CD14-positive monocyte (primary cell): Measurements from ENCODE around the gene ABCB4. TPM values are rescaled to one million over a fixed set of nuclear protein-coding genes. Genes with fewer than 3 reads are reported as not detected.

Source experiments
- DNase-seq, 3 donors: peaks; one replicate each; pipeline ENCODE4 v3.0.0-alpha.2; 2011 to 2022
- H2AFZ ChIP-seq: 2 replicates; pipeline ENCODE4 v1.6.0; 2012; ENCODE audit warnings: mild to moderate bottlenecking, low read depth, low read length, inconsistent platforms; ENCODE audit not compliant: insufficient read depth, poor library complexity, severe bottlenecking
- H3K27ac ChIP-seq, 2 donors: 1 replicate in 1 of 2; 2 replicates in 1 of 2; pipeline ENCODE4 v1.5.1; 2012 to 2013; ENCODE audit warnings: low read length in 2 of 2, control low read depth in 1 of 2, inconsistent platforms in 1 of 2, low read depth in 1 of 2, mild to moderate bottlenecking in 1 of 2
- H3K27me3 ChIP-seq, 2 donors: one replicate each; pipeline versions ENCODE4 v1.6.0 to v1.6.1; 2011 to 2013; ENCODE audit warnings: low read length in 2 of 2; ENCODE audit not compliant: control insufficient read depth in 2 of 2, insufficient read depth in 2 of 2
- H3K36me3 ChIP-seq, 2 donors: replicated peaks in 1 of 2; 1 replicate in 1 of 2; 2 replicates in 1 of 2; pipeline versions ENCODE4 v1.5.1 to v1.6.1; 2012 to 2013; ENCODE audit warnings: low read length in 2 of 2, control low read depth in 1 of 2, inconsistent platforms in 1 of 2, mild to moderate bottlenecking in 1 of 2; ENCODE audit not compliant: insufficient read depth in 2 of 2, control insufficient read depth in 1 of 2
- H3K4me1 ChIP-seq, 2 donors: 1 replicate in 1 of 2; 2 replicates in 1 of 2; pipeline versions ENCODE4 v1.5.1 to v1.6.1; 2012 to 2013; ENCODE audit warnings: low read length in 2 of 2, control low read depth in 1 of 2, inconsistent platforms in 1 of 2, mild to moderate bottlenecking in 1 of 2, moderate library complexity in 1 of 2; ENCODE audit not compliant: insufficient read depth in 2 of 2, control insufficient read depth in 1 of 2
- H3K4me2 ChIP-seq: replicated peaks from 2 replicates; pipeline ENCODE3; 2012; ENCODE audit warnings: low read length, moderate library complexity, mild to moderate bottlenecking; ENCODE audit not compliant: poor library complexity, severe bottlenecking; ENCODE audit errors: extremely low read depth
- H3K4me3 ChIP-seq, 3 experiments: fragments of 200-600 bp in 1 of 3; sonication (generic) in 1 of 3; replicated peaks in 1 of 3; 1 replicate in 2 of 3; 2 replicates in 1 of 3; pipeline ENCODE4 v1.5.1; 2011 to 2013; ENCODE audit warnings: low read length in 3 of 3, mild to moderate bottlenecking in 3 of 3, control low read depth in 2 of 3, low read depth in 2 of 3, inconsistent platforms in 1 of 3, moderate library complexity in 1 of 3
- H3K79me2 ChIP-seq: 2 replicates; pipeline ENCODE4 v1.6.0; 2012; ENCODE audit warnings: mild to moderate bottlenecking, control low read depth, inconsistent platforms, low read length, moderate library complexity; ENCODE audit not compliant: insufficient read depth
- H3K9ac ChIP-seq: 2 replicates; pipeline ENCODE4 v1.6.0; 2017; ENCODE audit warnings: low read length, mild to moderate bottlenecking; ENCODE audit not compliant: insufficient read depth, poor library complexity, severe bottlenecking
- H3K9me3 ChIP-seq, 2 donors: replicated peaks in 1 of 2; 1 replicate in 1 of 2; 2 replicates in 1 of 2; pipeline versions ENCODE4 v1.5.1 to v1.6.1; 2012 to 2013; ENCODE audit warnings: low read length in 2 of 2, control low read depth in 1 of 2; ENCODE audit not compliant: control insufficient read depth in 1 of 2, insufficient read depth in 1 of 2
- H4K20me1 ChIP-seq: 2 replicates; pipeline ENCODE4 v1.6.0; 2012; ENCODE audit warnings: mild to moderate bottlenecking, low read length, control low read depth, moderate library complexity; ENCODE audit not compliant: insufficient read depth
- H3K27ac Mint-ChIP-seq, 7 donors: one replicate each; pipeline ENCODE4 v1.8.0; 2020; ENCODE audit warnings: mild to moderate bottlenecking in 7 of 7, mixed read lengths in 7 of 7, moderate library complexity in 6 of 7, inconsistent platforms in 2 of 7
- H3K27me3 Mint-ChIP-seq, 3 donors: one replicate each; pipeline ENCODE4 v1.8.0; 2021 to 2022; ENCODE audit warnings: low read depth in 3 of 3, mild to moderate bottlenecking in 3 of 3, mixed read lengths in 3 of 3, moderate library complexity in 3 of 3, inconsistent platforms in 1 of 3
- H3K36me3 Mint-ChIP-seq, 2 donors: one replicate each; pipeline ENCODE4 v1.8.0; 2020; ENCODE audit warnings: mixed read lengths in 2 of 2, inconsistent platforms in 1 of 2, mild to moderate bottlenecking in 1 of 2
- H3K4me1 Mint-ChIP-seq: one replicate; pipeline ENCODE4 v1.8.0; 2020; ENCODE audit warnings: mild to moderate bottlenecking, mixed read lengths
- H3K4me3 Mint-ChIP-seq, 2 donors: one replicate each; pipeline ENCODE4 v1.8.0; 2020; ENCODE audit warnings: mild to moderate bottlenecking in 2 of 2, mixed read lengths in 2 of 2, moderate library complexity in 1 of 2
- H3K9me3 Mint-ChIP-seq, 7 donors: one replicate each; pipeline ENCODE4 v1.8.0; 2020 to 2022; ENCODE audit warnings: mixed read lengths in 7 of 7, mild to moderate bottlenecking in 6 of 7, moderate library complexity in 6 of 7, inconsistent platforms in 2 of 7
- CTCF ChIP-seq: fragments of 200-600 bp; IDR thresholded peaks from one replicate; pipeline ENCODE4 v1.8.0; 2022; ENCODE audit warnings: antibody characterized with exemption, mild to moderate bottlenecking
- WGBS: methylation state at CpG from one replicate; pipeline ENCODE4 v1.1.5; 2013; ENCODE audit warnings: missing lambda C conversion rate; ENCODE audit not compliant: insufficient coverage; 5-methylcytosine and 5-hydroxymethylcytosine counted together
- intact Hi-C, 2 donors: fragments of 100-400 bp; cut with micrococcal nuclease; formaldehyde crosslinking; loops; one replicate each; pipeline versions ENCODE4 v1.15.0 to v1.15.1; 2023
- polyA plus RNA-seq, 3 donors: library from polyadenylated mRNA; depleted of rRNA in 1 of 3; unstranded in 2 of 3; stranded (reverse) in 1 of 3; fragments of 300-500 nt in 2 of 3; fragments of >200 nt in 1 of 3; fragmentation: Illumina TruSeq in 2 of 3; gene quantifications; 1 replicate in 2 of 3; 2 replicates in 1 of 3; pipeline ENCODE4 v1.2.3, GENCODE V29; 2012 to 2021

Gene ABCB4
- polyA plus RNA-seq, 3 donors, result 0.09 TPM; not detected in 2

- no peaks in the 10 kb centered on the region for H3K9me3 Mint-ChIP-seq
- intact Hi-C loops, result no loop called here
- Histone ChIP-seq H3K9ac (no peak overlapping the region), H2AFZ (no peak overlapping the region), H3K4me2 (no peak overlapping the region), H3K27ac (no peak overlapping the region), H3K4me3 (no peak overlapping the region), H3K36me3 (no peaks in the 10 kb centered on the region), H3K79me2 (no peaks in the 10 kb centered on the region), H3K27me3 (no peaks in the 10 kb centered on the region), H3K9me3 (no peaks in the 10 kb centered on the region), H4K20me1 (no peaks in the 10 kb centered on the region), H3K4me1 (peaks cover 0 to 3% of the 10 kb centered on the region in 2 donors)
- no peak overlapping the region for H3K4me3 Mint-ChIP-seq
- peaks cover 0 to 2% (median 0%) of the 10 kb centered on the region in 3 donors for H3K27me3 Mint-ChIP-seq
- DNase-seq, result peak in 1 of 3 donors; percentile 21
- H3K36me3 Mint-ChIP-seq, result no peaks in the 10 kb centered on the region
- H3K4me1 Mint-ChIP-seq, result peaks cover 5% of the 10 kb centered on the region
- H3K27ac Mint-ChIP-seq, result peak overlapping the region in 2 of 7 donors; percentile 1 to 11
- TF ChIP-seq CTCF, result no peak
- no CpG with 5 or more reads among the region's 4 CpGs for WGBS
Observed at GRCh38 chr7:87445897-87446296, 29.6 kb downstream of the ABCB4 start.

DNA sequence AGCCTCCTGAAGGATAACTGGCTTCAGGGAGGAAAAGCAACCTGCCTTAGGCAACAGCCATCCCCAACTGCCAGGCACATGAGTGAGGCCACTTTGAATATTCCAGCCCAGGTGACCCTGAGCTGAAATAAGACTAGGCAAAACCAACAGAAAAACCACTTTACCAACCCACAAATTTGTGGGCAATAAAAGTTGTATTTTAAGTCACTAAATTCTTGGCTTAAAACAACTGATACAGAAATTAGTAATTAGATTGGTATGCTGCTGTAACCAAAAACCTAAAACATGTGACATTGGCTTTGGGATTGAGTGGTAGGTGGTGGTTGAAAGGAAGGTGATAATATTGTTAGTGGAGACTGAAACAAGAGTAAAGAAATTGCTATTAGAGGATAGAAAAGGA lies 39.9 kb downstream of the ABCB4 start:
- H2AFZ ChIP-seq, result no peak overlapping the region

More for the DNA sequence above, 39.9 kb downstream of the ABCB4 start:
- H3K27ac ChIP-seq, result no peak overlapping the region
- no peaks in the 10 kb centered on the region for H3K4me1 ChIP-seq
- H3K4me3 ChIP-seq, result no peak overlapping the region
- H3K79me2 ChIP-seq, result no peaks in the 10 kb centered on the region
- Mint-ChIP-seq H3K27me3 (no peaks in the 10 kb centered on the region), H3K9me3 (no peaks in the 10 kb centered on the region), H3K27ac (no peak overlapping the region), H3K4me3 (no peak overlapping the region), H3K36me3 (no peaks in the 10 kb centered on the region), H3K4me1 (no peaks in the 10 kb centered on the region)
- no peak overlapping the region for H3K9ac ChIP-seq
- intact Hi-C loops, result no loop called here
- no peaks in the 10 kb centered on the region for H4K20me1 ChIP-seq
- no peak for TF ChIP-seq CTCF
- no peaks in the 10 kb centered on the region for H3K27me3 ChIP-seq
- H3K36me3 ChIP-seq, result no peaks in the 10 kb centered on the region
- DNase-seq, result no peak
- H3K4me2 ChIP-seq, result no peak overlapping the region
- no peaks in the 10 kb centered on the region for H3K9me3 ChIP-seq
